HG03095 (cell line): ENCODE results near the gene NBL1.

Experiments
- ATAC-seq: cut with Tn5 transposase; IDR thresholded peaks from one replicate; pipeline ENCODE4 v1.9.1; 2021; ENCODE audit warnings: moderate library complexity; ENCODE audit not compliant: unreplicated experiment

NBL1 gene

DNA sequence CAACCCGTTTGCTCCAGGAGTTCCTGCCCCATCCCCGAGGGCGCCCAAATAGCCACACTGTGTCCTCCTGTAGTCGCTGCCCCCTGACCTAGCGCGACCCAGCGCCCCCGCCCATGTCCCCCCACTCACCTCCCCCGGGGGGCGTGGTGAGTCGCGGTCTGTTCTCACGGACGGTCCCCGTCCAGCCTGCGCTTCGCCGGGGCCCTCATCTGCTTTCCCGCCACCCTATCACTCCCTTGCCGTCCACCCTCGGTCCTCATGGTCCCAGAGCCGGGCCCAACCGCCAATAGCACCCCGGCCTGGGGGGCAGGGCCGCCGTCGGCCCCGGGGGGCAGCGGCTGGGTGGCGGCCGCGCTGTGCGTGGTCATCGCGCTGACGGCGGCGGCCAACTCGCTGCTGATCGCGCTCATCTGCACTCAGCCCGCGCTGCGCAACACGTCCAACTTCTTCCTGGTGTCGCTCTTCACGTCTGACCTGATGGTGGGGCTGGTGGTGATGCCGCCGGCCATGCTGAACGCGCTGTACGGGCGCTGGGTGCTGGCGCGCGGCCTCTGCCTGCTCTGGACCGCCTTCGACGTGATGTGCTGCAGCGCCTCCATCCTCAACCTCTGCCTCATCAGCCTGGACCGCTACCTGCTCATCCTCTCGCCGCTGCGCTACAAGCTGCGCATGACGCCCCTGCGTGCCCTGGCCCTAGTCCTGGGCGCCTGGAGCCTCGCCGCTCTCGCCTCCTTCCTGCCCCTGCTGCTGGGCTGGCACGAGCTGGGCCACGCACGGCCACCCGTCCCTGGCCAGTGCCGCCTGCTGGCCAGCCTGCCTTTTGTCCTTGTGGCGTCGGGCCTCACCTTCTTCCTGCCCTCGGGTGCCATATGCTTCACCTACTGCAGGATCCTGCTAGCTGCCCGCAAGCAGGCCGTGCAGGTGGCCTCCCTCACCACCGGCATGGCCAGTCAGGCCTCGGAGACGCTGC lies 21.7 kb downstream of the NBL1 start:
- no peak for ATAC-seq

DNA sequence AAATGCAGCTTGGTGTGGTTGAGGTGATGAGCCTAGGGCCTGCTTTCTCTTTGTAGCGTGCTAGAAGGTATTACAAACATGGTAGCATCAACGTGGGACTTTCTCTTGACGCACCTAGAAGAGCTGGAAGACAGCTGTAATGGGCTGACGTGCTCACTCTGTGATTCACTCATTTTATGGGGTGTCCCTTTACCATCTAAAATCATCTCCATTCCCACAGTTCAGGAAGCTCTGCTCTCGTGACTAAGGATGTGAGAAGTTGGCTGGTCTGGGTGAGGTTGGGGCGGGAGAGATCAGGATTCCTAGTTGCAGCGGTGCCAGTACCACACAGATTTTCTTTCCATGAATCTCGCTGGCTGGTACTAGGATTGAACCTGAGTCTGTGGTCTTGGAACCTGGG lies 24.8 kb downstream of the NBL1 start:
- no peak for ATAC-seq

DNA sequence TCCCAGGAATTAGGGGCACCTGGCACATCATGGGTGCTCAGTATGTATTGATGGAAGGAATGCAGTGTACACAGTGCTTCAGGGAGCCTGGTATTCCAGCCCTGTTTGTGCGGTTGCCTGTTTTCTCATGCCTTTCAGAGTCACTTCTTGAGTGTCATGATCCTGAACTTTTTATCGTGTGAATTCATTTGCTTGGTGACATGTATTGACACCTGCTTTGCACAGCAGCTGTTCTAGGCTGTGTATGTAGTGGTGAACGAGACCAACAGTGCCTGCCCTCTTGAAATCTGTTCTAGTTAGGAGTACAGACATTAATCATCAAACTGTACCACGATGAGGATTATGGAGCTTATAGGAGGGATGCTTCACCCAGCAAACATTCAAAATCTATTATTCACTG lies 26.7 kb downstream of the NBL1 start:
- no peak for ATAC-seq

DNA sequence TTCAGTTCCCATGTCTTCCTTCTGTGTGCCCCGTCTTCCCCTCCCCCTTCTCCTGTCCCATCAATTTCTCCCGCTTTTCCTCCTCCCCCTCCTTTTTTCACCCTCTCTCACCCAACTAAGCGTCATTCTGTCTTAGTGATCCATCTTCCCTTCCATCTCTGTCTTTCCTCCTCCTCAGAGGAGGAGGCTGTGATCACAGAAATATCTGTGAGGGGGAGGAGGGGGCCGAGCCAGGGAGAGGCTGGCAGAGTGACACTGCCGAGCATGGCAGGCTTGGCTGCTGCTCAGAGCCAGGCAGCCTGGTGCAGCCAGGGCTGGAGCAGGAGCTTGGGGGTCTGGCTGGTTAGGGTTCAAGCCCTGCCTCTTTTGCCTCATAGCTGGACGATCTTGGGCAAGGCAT lies 28.1 kb downstream of the NBL1 start:
- no peak for ATAC-seq

DNA sequence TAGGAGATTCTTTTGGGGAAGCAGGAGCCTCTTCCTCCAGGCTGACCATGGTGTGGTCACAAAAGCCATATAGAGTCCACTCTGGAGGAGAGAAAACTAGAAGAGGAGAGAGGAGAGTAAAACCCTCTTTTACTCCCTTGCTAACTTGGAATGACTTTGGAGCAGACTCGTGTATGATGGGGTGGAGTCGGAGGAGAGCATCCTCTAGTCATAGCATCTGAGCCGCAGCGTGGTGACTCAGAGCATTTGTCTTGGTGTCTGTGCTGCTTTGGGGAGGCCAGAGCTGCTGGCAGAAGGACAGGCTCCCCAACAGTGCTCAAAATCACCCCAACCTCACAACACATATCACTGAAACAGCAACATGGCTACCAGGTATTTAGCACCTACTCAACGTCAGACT lies 31.7 kb downstream of the NBL1 start:
- ATAC-seq, result no peak

DNA sequence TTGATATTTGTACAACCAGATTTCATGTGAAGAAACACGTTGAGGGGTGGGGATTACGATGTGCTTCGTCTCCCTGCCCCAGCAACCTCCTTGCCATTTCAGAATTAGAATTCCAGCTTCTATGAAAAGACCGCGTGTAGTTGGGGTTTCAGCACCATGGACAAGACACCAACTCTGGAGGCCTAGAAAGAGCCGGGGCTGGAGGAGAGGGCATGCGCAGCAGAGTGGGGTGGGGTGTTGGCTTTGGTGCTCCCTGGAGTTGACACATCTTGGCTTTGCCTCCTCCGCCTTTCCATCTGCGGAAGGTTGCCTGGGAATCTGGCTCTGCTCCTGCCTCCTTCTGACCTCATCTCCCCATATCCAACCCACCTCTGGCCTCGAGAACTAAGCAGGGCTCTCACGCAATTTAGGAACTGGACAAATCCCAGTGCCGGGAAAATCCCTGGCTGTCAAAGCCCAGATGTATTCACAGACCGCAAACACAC lies 32.4 kb downstream of the NBL1 start:
- ATAC-seq, result no peak

DNA sequence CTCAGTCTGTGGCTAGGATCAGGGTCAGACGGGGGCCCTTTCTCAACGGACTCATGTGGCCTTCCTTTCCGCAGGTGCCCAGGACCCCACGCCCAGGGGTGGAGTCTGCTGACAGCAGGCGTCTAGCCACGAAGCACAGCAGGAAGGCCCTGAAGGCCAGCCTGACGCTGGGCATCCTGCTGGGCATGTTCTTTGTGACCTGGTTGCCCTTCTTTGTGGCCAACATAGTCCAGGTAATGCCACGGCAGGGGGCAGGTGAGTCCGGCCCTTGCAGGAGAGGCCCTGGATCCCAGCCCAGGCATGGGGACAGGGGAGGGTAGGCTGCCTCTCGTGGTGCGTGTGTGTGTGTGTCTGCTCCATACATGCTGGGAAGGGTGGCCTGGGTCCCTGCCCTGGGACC lies 34.4 kb downstream of the NBL1 start:
- no peak for ATAC-seq

DNA sequence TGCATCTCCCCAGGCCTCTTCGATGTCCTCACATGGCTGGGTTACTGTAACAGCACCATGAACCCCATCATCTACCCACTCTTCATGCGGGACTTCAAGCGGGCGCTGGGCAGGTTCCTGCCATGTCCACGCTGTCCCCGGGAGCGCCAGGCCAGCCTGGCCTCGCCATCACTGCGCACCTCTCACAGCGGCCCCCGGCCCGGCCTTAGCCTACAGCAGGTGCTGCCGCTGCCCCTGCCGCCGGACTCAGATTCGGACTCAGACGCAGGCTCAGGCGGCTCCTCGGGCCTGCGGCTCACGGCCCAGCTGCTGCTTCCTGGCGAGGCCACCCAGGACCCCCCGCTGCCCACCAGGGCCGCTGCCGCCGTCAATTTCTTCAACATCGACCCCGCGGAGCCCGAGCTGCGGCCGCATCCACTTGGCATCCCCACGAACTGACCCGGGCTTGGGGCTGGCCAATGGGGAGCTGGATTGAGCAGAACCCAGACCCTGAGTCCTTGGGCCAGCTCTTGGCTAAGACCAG lies 34.9 kb downstream of the NBL1 start:
- no peak for ATAC-seq

DNA sequence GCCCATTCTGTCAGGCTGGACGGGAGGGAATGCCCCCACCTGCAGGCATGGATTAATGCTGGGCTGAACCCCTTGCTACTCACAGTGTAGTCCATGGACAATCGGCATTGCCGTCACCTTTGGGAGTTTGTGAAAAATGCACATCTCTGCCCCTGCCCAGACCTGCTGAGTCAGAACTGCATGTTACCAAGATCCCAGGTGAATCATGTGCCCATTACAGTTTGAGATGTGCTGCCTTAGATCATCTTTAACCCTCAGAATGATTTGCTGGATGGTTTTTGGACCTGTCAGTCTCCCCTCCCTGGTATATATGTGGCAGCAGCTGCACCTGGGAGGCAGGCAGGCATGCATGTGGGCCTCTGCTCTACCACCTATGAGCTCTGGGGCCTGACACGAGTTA lies 35.6 kb downstream of the NBL1 start:
- no peak for ATAC-seq

DNA sequence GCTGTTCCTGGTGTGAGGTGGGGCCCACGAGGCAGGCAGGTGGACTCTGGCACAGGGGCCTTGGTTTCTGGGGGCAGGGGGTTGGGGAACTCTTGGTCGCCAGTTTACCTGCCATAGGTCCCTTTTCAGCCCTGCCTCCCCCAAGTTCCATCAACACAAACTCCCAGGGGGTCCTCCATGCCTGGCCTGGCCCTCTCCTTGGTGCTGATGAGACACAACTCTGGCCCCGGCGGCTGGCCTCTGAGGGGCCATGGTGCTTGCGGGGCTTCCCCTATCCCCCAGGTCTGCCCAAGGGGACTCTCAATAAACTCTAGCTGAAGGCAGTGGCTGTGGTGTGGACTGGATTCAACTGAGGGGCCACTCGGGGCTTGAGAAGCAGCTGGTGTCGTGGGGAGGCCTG lies 36.5 kb downstream of the NBL1 start:
- no peak for ATAC-seq

DNA sequence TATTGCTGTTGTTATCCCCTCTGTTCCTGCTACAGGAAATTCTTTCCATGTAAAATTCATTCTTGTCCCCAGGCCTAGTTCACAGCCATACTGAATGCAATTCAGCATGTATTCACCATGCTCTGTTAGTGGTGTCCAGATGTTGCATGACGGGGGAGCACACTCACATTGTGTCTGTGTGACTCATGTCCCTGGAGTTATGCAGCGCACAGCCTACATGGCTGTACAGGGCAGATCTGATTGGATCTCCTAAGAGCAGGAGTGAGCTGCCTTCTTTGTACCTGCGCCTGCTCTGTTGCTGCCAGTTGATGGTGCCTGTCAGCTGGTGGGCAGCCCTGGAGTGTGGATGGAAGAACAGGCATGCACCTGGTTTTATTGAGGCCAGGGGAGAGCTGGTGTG lies 38.1 kb downstream of the NBL1 start:
- ATAC-seq, result no peak

DNA sequence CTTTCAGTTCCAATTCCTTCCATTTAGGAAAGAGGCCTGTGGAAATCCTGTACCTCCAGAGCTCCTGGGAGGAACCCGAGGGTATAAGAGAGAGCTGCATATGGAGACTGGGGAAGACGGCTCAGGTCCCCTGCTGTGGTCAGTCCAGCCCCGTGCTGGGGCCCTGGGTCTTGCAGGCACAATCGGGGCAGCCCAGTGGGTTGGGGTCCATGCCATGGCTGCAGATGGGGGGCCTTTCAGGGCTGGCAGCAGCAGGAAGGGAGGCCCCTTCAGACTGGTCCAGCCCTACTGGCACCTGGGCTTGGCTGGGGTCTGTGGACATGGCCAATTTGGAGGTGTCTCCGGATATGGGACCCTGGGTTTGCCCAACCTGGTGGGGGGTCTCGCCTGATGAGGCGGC lies 38.8 kb downstream of the NBL1 start:
- no peak for ATAC-seq

DNA sequence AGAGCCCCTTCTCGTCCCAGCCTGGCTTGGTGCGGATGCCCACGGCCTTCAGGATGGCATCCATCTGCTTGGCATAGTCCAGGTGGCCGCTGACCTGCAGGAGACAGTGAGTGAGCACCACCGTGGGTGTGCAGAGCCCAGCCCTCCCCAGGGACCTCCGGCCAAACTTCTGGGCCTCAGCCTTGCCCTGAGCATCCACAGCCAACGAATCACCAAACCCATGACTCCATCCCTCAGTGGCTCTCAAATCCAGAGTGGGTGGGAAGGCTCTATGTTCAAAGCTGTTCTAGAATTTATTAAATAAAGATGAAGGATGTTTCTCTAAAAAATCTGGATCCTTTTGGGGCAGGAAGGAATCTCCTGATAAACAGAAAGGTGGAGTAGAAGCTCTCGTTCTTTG lies 39.2 kb downstream of the NBL1 start:
- no peak for ATAC-seq

DNA sequence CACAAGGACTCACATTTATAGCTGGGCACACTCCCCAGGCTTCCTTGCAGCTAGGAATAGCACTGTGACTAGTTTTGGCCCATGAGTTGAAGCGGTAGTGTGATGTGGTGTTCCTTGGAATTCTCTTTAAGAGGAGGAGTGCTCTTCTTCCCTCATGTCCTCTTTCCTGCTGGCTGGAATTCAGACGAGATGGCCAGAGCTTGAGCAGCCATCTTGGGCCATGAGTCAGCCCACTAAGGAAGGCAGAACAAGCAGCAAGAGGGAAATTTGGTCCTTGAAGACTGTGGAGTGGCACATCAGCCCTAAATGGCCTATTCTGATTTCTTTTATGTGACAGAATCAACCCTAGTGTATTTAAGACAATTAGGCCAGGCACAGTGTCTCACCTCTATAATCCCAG lies 40.6 kb downstream of the NBL1 start:
- no peak for ATAC-seq

DNA sequence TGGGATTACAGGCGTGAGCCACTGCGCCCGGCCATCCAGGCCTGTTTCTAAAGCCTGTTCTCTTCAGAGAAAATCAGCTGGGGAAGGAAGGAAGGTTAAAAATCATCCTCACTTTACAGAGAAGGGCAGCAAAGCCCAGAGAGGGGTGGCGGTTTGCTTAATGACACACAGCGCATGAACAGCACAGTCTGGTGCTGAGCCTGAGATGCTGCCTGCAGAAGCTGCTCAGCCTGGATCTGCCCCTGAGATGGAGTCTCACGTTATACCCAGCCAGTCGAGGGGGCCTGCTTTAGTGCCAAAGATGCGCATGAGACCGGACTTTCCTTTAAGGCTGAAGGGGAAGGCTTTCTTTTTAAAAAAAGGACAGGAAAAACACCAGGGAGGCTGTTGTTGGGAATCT lies 41.9 kb downstream of the NBL1 start:
- ATAC-seq, result no peak

DNA sequence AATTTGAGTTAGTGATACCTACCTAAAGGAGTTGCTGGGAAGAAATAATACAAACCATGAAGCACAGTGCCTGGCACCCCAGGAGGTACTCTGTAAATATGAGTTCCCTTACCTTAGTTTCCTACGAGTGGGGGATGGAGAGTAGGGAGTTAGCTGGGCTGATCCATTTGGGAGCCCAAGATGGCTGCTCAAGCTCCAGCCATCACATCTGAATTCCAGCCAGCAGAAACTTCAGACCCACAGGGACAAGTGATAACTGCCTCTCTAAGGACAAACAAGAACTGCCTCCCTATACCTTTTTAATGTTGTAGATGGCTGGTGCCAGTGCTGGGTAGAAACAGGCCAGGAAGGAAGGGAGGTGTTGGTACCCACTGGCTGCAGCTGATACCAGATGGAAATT lies 43.3 kb downstream of the NBL1 start:
- no peak for ATAC-seq

DNA sequence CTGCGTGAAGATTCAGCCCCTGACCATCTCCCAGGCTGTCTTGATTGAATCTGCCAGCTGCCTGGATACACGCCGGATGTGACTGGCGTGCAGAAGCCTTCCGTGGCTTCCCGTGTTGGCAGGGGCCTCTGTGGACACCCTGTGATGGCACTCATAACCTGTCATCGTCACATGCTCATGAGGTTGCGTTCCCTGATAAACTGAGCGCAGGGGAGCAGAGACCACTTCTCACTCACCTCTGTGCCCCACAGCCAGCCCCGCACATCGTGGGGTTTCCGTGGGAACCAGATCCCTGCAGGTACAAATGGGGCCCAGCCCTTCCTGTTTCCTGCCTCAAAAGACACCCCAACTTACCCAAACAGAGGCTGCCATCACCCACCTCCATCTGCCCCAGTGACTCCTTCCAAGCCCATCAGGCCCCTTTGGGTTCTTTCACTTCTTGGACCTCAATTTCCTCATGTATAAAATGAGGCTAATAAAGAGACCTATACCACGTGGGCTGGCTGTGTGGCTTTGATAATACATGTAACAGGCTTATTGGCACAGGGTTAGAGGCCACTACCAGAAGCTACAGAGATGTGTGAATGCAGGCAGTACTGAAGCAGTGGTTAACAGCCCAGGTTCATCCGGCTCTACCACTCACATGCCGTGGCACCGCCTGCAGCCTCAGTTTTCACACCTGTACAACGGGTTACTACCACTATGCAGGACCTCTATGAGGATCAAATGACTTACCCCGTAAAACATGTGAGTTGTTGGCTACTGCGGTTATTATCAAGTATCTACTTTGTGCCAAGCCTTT lies 44.1 kb downstream of the NBL1 start:
- ATAC-seq, result no peak

DNA sequence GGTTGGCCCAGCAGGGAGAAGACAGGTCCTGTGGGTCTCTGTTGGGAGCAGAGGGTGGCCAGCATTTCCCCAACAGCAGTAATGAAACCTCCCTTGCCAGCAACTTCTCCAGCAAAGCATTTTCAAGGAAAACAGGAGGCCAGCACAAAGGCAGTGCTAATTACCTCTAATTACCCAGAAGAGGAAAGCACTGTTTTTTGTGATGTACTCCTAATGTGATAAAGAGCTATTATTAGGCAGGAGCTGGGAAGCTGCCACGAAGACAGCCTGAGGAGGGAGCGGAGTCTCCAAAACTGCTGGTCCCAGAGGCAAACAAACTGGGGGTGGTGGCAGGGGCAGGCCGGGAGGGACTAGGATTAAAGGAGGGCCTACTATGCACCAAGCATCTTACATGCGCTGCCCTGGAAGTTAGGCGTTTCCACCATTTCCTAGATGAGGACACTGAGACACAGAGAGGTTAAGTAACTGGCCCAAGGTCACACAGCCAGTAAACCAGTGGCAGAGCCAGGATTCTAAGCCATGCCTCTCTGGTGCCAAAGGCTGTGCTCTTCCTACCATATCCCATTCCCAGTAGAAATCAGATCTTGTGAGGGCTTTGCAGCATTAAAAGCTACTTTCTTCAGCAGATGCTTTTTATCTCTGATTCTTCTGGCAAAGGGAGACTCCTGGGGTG lies 45.1 kb downstream of the NBL1 start:
- ATAC-seq, result no peak

DNA sequence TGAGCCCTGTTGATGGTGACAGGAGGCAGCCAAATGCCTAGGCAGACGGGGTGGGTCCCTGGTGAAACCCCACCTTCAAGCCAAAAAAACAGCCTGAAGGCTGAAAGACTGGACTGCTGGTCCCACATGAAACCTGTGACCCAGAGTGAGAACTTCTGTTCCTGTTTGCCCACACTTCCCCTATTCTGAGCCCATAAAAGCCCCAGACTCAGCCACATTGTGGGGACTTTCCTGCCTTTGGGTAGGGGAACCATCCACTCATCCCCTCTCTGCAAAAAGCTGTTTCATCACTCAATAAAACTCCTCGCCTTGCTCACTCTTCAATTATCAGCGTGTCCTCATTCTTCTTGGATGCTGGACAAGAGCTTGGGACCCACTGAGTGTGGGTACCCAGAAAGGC lies 45.7 kb downstream of the NBL1 start:
- no peak for ATAC-seq

DNA sequence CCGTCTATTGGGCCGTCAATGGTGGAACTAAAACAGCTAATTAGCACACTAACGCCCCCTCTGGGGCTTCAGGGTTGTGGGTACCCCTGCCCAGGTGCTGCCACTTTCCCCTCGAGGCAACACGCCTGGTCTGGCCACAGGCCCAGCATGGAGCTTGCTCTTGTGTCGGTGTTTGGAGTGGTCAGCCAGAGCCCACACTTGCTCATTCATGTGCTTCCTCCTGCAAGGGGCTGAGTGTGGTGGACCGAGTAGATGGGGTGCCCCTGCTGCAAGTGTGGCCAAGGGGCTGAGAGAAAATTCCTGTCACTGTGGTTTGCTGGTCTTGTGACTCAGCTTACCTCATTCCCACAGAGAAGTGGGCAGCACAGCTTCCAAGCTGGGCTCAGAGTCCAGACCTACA lies 46.2 kb downstream of the NBL1 start:
- no peak for ATAC-seq

DNA sequence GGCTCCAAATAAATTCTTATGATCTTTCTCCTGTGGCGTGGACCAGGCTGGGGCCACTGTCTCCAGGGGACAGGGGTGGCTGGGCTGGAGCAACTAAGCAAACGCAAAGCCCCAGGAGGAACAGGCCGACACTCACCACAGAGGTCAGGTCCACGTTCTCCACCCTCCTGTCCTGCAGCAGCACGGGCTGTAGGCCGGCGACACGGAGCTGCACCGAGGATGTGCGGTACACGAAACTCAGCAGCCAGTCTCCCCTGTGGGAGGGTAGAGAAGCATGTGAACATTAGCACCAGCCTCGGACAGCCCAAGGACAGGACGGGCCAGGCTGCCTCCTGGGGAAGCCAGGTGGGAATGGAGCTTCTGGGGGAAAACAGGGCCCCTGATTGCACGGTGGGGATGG lies 50.2 kb downstream of the NBL1 start:
- ATAC-seq, result no peak
